GM18502 (cell line): Measurements from ENCODE around the gene BRD8.

Experiments
- ATAC-seq: cut with Tn5 transposase; IDR thresholded peaks from one replicate; pipeline ENCODE4 v1.9.1; 2021; ENCODE audit warnings: mild to moderate bottlenecking; ENCODE audit not compliant: unreplicated experiment, poor library complexity

The BRD8 gene

GRCh38 chr5:138103319-138103637 lies 75.2 kb downstream of the BRD8 start:
- ATAC-seq: no peak

- no peak for ATAC-seq
Observed at GRCh38 chr5:138102454-138103318, 75.7 kb downstream of the BRD8 start.

GRCh38 chr5:138096997-138097828 lies 81.2 kb downstream of the BRD8 start:
- no peak for ATAC-seq

GRCh38 chr5:138096363-138096762 lies 82.1 kb downstream of the BRD8 start:
- no peak for ATAC-seq

DNA sequence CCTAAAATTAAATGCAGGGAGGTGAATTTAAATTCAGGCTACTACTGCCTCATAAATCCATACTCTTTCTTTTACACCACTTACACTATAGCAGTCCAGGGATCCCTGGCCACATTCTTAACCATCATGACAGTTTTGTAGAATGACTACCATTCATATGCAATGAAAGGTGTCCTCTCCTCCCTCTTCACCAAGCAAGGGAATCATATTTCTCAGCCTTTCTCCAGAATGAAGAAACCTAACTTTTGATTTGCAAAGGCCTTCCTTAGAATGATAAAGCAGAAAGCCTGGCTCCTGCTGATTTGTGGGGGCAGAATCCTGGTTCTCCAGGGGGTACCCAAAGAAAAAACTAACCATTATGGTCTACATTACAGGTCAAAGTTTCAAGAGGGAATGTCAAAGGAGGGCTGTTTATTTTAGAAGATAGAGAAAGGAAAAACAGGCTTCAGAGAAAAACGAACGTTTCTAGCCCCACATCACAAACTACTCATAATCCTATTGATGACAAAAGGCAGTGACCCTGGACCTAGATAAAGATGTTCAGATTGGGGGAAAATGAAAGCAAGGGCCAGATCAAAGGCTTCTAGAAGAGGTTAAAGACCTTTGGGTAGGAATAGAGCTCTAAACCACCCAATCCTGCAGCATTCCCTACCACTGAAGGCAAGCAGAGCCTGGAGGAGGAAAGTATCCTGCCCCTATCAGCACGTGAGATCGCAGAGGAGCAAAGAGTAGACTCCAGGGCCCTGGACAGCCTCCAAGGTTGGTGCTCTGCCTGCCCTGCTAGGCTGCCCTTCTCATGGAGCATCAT lies 83.1 kb downstream of the BRD8 start:
- ATAC-seq: no peak

DNA sequence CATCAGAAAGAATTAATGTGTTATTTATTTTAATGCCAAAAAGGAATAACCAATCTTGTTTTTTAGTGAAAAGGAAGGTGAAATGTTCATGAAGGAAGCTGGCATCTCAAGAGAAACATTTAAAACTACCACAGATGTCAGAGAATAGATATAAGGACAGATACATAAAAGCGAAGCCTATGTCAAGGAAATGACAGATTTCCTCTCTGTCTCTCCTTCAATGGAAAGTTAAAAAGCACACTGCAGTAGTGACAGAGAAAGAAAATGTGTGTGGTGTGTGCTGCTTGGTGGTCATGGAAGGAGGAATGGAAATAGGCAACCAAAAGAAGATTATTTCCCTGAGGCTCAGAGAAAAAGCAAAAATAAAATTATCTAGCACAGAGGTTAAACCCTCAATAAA lies 85.4 kb downstream of the BRD8 start:
- ATAC-seq: no peak

- ATAC-seq: no peak
Observed at GRCh38 chr5:138092301-138092700, 86.1 kb downstream of the BRD8 start.

GRCh38 chr5:138091685-138092084 lies 86.7 kb downstream of the BRD8 start:
- no peak for ATAC-seq
